ENCODE data around the gene IQCH. TPM values are rescaled to one million over a fixed set of nuclear protein-coding genes. Genes with fewer than 3 reads are reported as not detected.

Gene IQCH
- total and polyA plus RNA-seq, 2 experiments from 2014 or later = 2.1 to 4.1 TPM

DNA sequence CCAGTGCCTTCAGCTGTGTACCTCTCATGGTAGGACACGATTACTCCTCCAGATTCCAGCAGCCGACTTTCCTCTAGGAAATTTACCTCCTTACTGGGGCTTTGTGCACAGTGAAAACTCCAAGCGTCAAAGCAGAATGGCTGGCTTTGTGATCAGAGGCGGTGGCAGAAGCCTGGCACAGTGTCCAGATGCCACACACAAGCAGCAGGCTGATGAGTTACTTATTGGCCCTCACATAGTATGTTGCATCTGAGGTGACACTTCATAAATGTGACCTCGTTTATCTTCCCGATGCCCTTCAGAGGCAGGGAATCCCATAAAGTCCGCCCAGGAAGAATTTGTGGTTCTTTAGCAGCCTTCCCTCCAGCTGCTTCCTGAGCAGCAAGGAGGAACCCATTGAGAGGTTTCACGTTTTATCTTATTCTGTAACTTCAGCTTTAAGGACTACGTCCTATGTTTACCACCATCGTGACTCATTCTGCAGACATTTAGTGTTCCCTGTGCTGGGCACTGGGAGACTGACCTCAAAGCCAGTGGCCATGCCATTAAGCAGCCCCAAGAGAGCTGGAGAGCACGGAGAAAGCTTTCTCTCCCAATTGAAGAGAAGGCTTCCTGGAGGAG lies 159.3 kb downstream of the IQCH start:
- TF ChIP-seq EZH2phosphoT487 (IDR thresholded peaks at IDR 0.05; ENCODE audit: insufficient read depth, low read depth) (no peak), EZH2 (IDR thresholded peaks at IDR 0.05; ENCODE audit: insufficient read depth, poor library complexity, severe bottlenecking) (no peak)

DNA sequence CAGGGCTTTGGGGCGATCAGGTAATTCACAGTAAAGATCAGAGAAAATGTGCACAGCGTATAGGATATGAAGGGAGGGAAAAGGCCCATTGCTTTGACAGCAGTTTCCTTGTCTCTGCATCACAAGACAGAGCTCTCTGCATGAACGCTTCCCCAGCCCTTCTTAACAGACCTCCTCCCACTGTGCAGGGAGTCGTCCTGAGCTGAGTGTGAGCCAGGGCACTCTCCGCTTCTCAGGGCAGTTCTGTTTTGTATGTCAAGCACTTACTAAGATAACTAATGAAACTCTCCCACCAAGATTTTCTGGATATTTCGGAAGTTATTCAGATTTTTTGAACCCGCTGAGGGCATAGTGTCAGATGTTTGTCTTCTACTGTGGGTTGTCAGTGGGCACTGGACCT lies 160.6 kb downstream of the IQCH start:
- peaks cover 5% of the 10 kb centered on the region; the same call in 1 of the 2 replicates for H3K4me1 ChIP-seq (ENCODE audit: insufficient read depth)
- H3K36me3 ChIP-seq (ENCODE audit: low read depth) = no peaks in the 10 kb centered on the region
- no peak for DNase-seq

More for the DNA sequence above, 159.3 kb downstream of the IQCH start:
- no peaks in the 10 kb centered on the region for H3K79me2 ChIP-seq (ENCODE audit: insufficient read depth)
- H3K9me3 ChIP-seq (ENCODE audit: low read depth) = no peaks in the 10 kb centered on the region
- H4K20me1 ChIP-seq (ENCODE audit: insufficient read depth) = no peaks in the 10 kb centered on the region
- no peaks in the 10 kb centered on the region for H3K27me3 ChIP-seq (replicated peaks; ENCODE audit: insufficient read depth)
- no peaks in the 10 kb centered on the region for H3K9me2 ChIP-seq (ENCODE audit: insufficient read depth)
- H3K4me2 ChIP-seq (ENCODE audit: unreplicated experiment) = no peak overlapping the region
- H3F3A ChIP-seq (ENCODE audit: insufficient read depth) = no peaks in the 10 kb centered on the region
- H3K27ac ChIP-seq = no peak overlapping the region
- H3K4me3 ChIP-seq = no peak overlapping the region
- DNase-seq = peak; percentile 30
- H3K9ac ChIP-seq = no peak overlapping the region
- H3K36me3 ChIP-seq (ENCODE audit: low read depth) = no peaks in the 10 kb centered on the region
- H2AFZ ChIP-seq = 0 out of 2 replicates have a peak overlapping the region, but pooled peaks have one; percentile 53
- in situ Hi-C loops (cut with MboI) = no loop called here
- 75 to 80% methylated on average over 11 of the region's 11 CpGs for WGBS, 2 experiments (ENCODE audit: low coverage in 1 of 2, low lambda C conversion rate in 2 of 2, missing lambda C conversion rate in 2 of 2)
- peaks cover 5% of the 10 kb centered on the region; the same call in 1 of the 2 replicates for H3K4me1 ChIP-seq (ENCODE audit: insufficient read depth)

DNA sequence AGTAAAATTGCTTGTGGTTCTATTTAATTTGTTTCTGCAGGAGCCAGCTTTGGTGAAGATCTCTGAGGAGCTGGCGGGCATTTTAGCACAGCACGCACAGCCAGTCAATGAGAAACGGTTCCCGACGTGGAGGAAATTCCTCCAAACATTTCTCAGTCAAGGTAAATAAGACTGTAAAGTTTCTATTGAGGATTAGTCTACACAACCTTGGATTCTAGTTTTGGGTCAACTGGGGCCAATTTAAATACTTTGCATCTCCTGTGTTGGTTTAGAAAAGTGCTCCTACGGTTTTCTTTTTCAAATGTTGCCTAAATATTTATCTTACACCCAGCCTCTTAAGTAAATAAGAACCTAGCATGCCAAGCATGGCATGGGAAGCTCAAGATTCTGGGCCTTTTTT lies 162.3 kb downstream of the IQCH start:
- no peak overlapping the region for H3K4me3 ChIP-seq
- H3K9me3 ChIP-seq (ENCODE audit: low read depth) = no peaks in the 10 kb centered on the region
- H3K27ac ChIP-seq = no peak overlapping the region
- H3K9me2 ChIP-seq (ENCODE audit: insufficient read depth) = no peaks in the 10 kb centered on the region
- H3K9ac ChIP-seq = no peak overlapping the region
- no peaks in the 10 kb centered on the region for H3K79me2 ChIP-seq (ENCODE audit: insufficient read depth)
- no peaks in the 10 kb centered on the region for H3K36me3 ChIP-seq (ENCODE audit: low read depth)
- no peak overlapping the region for H2AFZ ChIP-seq
- H4K20me1 ChIP-seq (ENCODE audit: insufficient read depth) = no peaks in the 10 kb centered on the region
- peaks cover 5% of the 10 kb centered on the region; the same call in 1 of the 2 replicates for H3K4me1 ChIP-seq (ENCODE audit: insufficient read depth)
- in situ Hi-C loops (cut with MboI) = no loop called here
- DNase-seq = no peak
- no peaks in the 10 kb centered on the region for H3K27me3 ChIP-seq (replicated peaks; ENCODE audit: insufficient read depth)
- no peak for TF ChIP-seq EZH2phosphoT487 (IDR thresholded peaks at IDR 0.05; ENCODE audit: insufficient read depth, low read depth)
- TF ChIP-seq EZH2 (IDR thresholded peaks at IDR 0.05; ENCODE audit: insufficient read depth, poor library complexity, severe bottlenecking) = no peak
- H3K4me2 ChIP-seq (ENCODE audit: unreplicated experiment) = no peak overlapping the region
- H3F3A ChIP-seq (ENCODE audit: insufficient read depth) = no peaks in the 10 kb centered on the region
- 76 to 83% methylated on average over 6 of the region's 6 CpGs for WGBS, 2 experiments (ENCODE audit: low coverage in 1 of 2, low lambda C conversion rate in 2 of 2, missing lambda C conversion rate in 2 of 2)

More for the DNA sequence above, 160.6 kb downstream of the IQCH start:
- no peak overlapping the region for H3K9ac ChIP-seq
- no peak overlapping the region for H2AFZ ChIP-seq
- TF ChIP-seq EZH2phosphoT487 (IDR thresholded peaks at IDR 0.05; ENCODE audit: insufficient read depth, low read depth) (no peak), EZH2 (IDR thresholded peaks at IDR 0.05; ENCODE audit: insufficient read depth, poor library complexity, severe bottlenecking) (no peak)
- no peaks in the 10 kb centered on the region for H3K9me2 ChIP-seq (ENCODE audit: insufficient read depth)
- no peaks in the 10 kb centered on the region for H4K20me1 ChIP-seq (ENCODE audit: insufficient read depth)
- 84 to 85% methylated on average over 7 of the region's 7 CpGs for WGBS, 2 experiments (ENCODE audit: low coverage in 1 of 2, low lambda C conversion rate in 2 of 2, missing lambda C conversion rate in 2 of 2)
- no peaks in the 10 kb centered on the region for H3F3A ChIP-seq (ENCODE audit: insufficient read depth)
- H3K4me2 ChIP-seq (ENCODE audit: unreplicated experiment) = no peak overlapping the region
- no peaks in the 10 kb centered on the region for H3K9me3 ChIP-seq (ENCODE audit: low read depth)
- no peak overlapping the region for H3K4me3 ChIP-seq
- no peak overlapping the region for H3K27ac ChIP-seq
- H3K79me2 ChIP-seq (ENCODE audit: insufficient read depth) = no peaks in the 10 kb centered on the region
- H3K27me3 ChIP-seq (replicated peaks; ENCODE audit: insufficient read depth) = no peaks in the 10 kb centered on the region
- in situ Hi-C loops (cut with MboI) = no loop called here

DNA sequence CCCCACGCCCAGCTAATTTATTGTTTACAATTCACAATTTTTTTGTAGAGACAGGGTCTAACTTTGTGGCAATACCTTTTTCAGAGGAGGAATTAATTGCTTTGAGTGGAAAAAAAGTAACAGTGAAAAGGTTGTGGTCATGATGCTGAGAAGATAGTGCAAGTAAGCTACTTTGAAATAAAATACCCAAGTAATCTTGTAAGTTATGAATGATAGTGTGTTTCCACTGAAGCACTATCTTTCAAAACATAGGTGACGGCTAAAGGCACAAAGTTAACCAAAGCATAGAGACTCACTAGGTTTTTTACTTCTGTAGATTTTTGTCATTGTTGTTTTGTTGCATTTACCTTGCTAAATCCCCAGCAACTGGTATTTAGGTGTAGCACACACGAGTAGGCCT lies 165.1 kb downstream of the IQCH start:
- TF ChIP-seq EZH2phosphoT487 (IDR thresholded peaks at IDR 0.05; ENCODE audit: insufficient read depth, low read depth) (no peak), EZH2 (IDR thresholded peaks at IDR 0.05; ENCODE audit: insufficient read depth, poor library complexity, severe bottlenecking) (no peak)
- no peak overlapping the region for H3K4me2 ChIP-seq (ENCODE audit: unreplicated experiment)

More for the DNA sequence above, 165.1 kb downstream of the IQCH start:
- 84 to 89% methylated on average over 3 of the region's 3 CpGs for WGBS, 2 experiments (ENCODE audit: low coverage in 1 of 2, low lambda C conversion rate in 2 of 2, missing lambda C conversion rate in 2 of 2)
- H3K4me3 ChIP-seq = no peak overlapping the region
- H3K9me2 ChIP-seq (ENCODE audit: insufficient read depth) = no peaks in the 10 kb centered on the region
- no peaks in the 10 kb centered on the region for H4K20me1 ChIP-seq (ENCODE audit: insufficient read depth)
- H3K27ac ChIP-seq = no peak overlapping the region
- H3F3A ChIP-seq (ENCODE audit: insufficient read depth) = no peaks in the 10 kb centered on the region
- no peaks in the 10 kb centered on the region for H3K27me3 ChIP-seq (replicated peaks; ENCODE audit: insufficient read depth)
- H3K79me2 ChIP-seq (ENCODE audit: insufficient read depth) = no peaks in the 10 kb centered on the region
- H2AFZ ChIP-seq = no peak overlapping the region
- in situ Hi-C loops (cut with MboI) = no loop called here
- no peak for DNase-seq
- H3K9ac ChIP-seq = no peak overlapping the region
- no peaks in the 10 kb centered on the region for H3K4me1 ChIP-seq (ENCODE audit: insufficient read depth)
- no peaks in the 10 kb centered on the region for H3K9me3 ChIP-seq (ENCODE audit: low read depth)
- H3K36me3 ChIP-seq (ENCODE audit: low read depth) = no peaks in the 10 kb centered on the region
